CD4-positive, alpha-beta T cell treated with Interleukin-10 for 1 hour (primary cell): Measurements from ENCODE around the gene LRRFIP2.
A peak's percentile ranks its signal among the peaks of the same experiment; 100 is the strongest.
"Not testable (repeated sequence)": the region's sequence is repeated elsewhere in the genome, so short reads cannot be mapped to it uniquely, and the experiment has no call there.

Experiments
- DNase-seq: peaks from one replicate; pipeline ENCODE4 v3.0.0-alpha.2; 2020

The LRRFIP2 gene

GRCh38 chr3:37183375-37183831, 9.0 kb upstream of the LRRFIP2 start:
- no peak for DNase-seq

- DNase-seq: no peak
Measured at GRCh38 chr3:37182816-37183215, 8.4 kb upstream of the LRRFIP2 start.

GRCh38 chr3:37181756-37182155, 7.4 kb upstream of the LRRFIP2 start:
- no peak for DNase-seq

GRCh38 chr3:37179144-37179967, 5.0 kb upstream of the LRRFIP2 start:
- DNase-seq: no peak

- DNase-seq: no peak
Measured at GRCh38 chr3:37173806-37174205, 576 bp downstream of the LRRFIP2 start.

GRCh38 chr3:37171144-37171543, 3.2 kb downstream of the LRRFIP2 start:
- DNase-seq: no peak

GRCh38 chr3:37170513-37170912, 3.9 kb downstream of the LRRFIP2 start:
- DNase-seq: no peak

- no peak for DNase-seq
Measured at GRCh38 chr3:37170060-37170459, 4.3 kb downstream of the LRRFIP2 start.

- DNase-seq: no peak
Measured at GRCh38 chr3:37168896-37169295, 5.5 kb downstream of the LRRFIP2 start.

GRCh38 chr3:37163262-37164015, 10.9 kb downstream of the LRRFIP2 start:
- no peak for DNase-seq

GRCh38 chr3:37162501-37163245, 11.7 kb downstream of the LRRFIP2 start:
- DNase-seq: no peak

- DNase-seq: no peak
Measured at GRCh38 chr3:37161351-37161750, 13.0 kb downstream of the LRRFIP2 start.

GRCh38 chr3:37155782-37156181, 18.6 kb downstream of the LRRFIP2 start:
- DNase-seq: no peak

- DNase-seq: no peak
Measured at GRCh38 chr3:37154668-37155314, 19.6 kb downstream of the LRRFIP2 start.

GRCh38 chr3:37150621-37151020, 23.8 kb downstream of the LRRFIP2 start:
- no peak for DNase-seq

- no peak for DNase-seq
Measured at GRCh38 chr3:37149257-37149656, 25.1 kb downstream of the LRRFIP2 start.

- no peak for DNase-seq
Measured at GRCh38 chr3:37148208-37148607, 26.2 kb downstream of the LRRFIP2 start.

- no peak for DNase-seq
Measured at GRCh38 chr3:37147666-37148065, 26.7 kb downstream of the LRRFIP2 start.

GRCh38 chr3:37146927-37147326, 27.5 kb downstream of the LRRFIP2 start:
- not testable (repeated sequence) for DNase-seq

GRCh38 chr3:37145611-37146010, 28.8 kb downstream of the LRRFIP2 start:
- DNase-seq: no peak

GRCh38 chr3:37144806-37145205, 29.6 kb downstream of the LRRFIP2 start:
- DNase-seq: peak; percentile 26

GRCh38 chr3:37143821-37144220, 30.6 kb downstream of the LRRFIP2 start:
- DNase-seq: no peak

GRCh38 chr3:37141676-37142075, 32.7 kb downstream of the LRRFIP2 start:
- DNase-seq: no peak
